A549 (cell line): ENCODE measurements around the gene ACOT7. TPM values are rescaled to one million over a fixed set of nuclear protein-coding genes. Genes with fewer than 3 reads are reported as not detected.
A peak's percentile ranks its signal among the peaks of the same experiment; 100 is the strongest.
"Not testable (repeated sequence)": the region's sequence is repeated elsewhere in the genome, so short reads cannot be mapped to it uniquely, and the experiment has no call there.

ENCODE experiments used
- ATAC-seq, 2 experiments: fragments of 200-7000 bp in 1 of 2; fragments of >200 bp in 1 of 2; cut with Nextera tagmentation in 1 of 2; cut with Tn5 transposase in 1 of 2; 3 replicates each; pipeline versions ENCODE4 v1.8.0 to v1.9.1; 2018 to 2020; ENCODE audit warnings: mild to moderate bottlenecking in 1 of 2, moderate library complexity in 1 of 2
- CTCF ChIA-PET: fragments of 300-600 bp; sonication (Branson Sonifier 250); formaldehyde crosslinking; extraction: SDS; loops from one replicate; lab custom pipeline; 2021; ENCODE audit warnings: antibody characterized with exemption, inconsistent platforms; lab: Yijun Ruan, JAX
- POLR2A ChIA-PET: fragments of 350-600 bp; formaldehyde crosslinking; extraction: SDS; loops from one replicate; lab custom pipeline; 2021; ENCODE audit warnings: antibody characterized with exemption, inconsistent platforms; lab: Yijun Ruan, JAX
- DNase-seq, 2 experiments: peaks; one replicate each; pipeline versions ENCODE4 v3.0.0 to v3.0.0-alpha.2; 2011 to 2016; ENCODE audit warnings: low read depth in 1 of 2, low spot score in 1 of 2
- FAIRE-seq: peaks from 2 replicates; lab custom pipeline; 2011; peaks lifted over from hg19 to GRCh38; lab: Jason Lieb, UNC
- H3K27ac ChIP-seq, 2 experiments: fragments of >200 bp; sonication (Bioruptor Twin); formaldehyde crosslinking; 3 replicates each; pipeline ENCODE4 v1.5.1; 2016 to 2017
- H3K4me1 ChIP-seq: fragments of >200 bp; sonication (Bioruptor Twin); formaldehyde crosslinking; 3 replicates; pipeline ENCODE4 v1.6.1; 2016
- H3K4me2 ChIP-seq: fragments of >200 bp; sonication (Bioruptor Twin); formaldehyde crosslinking; 3 replicates; pipeline ENCODE4 v1.6.1; 2016
- H3K4me3 ChIP-seq: fragments of >200 bp; sonication (Bioruptor Twin); formaldehyde crosslinking; 3 replicates; pipeline ENCODE4 v1.5.1; 2016
- H3K9me3 ChIP-seq: fragments of >200 bp; sonication (Bioruptor Twin); formaldehyde crosslinking; 3 replicates; pipeline ENCODE4 v1.6.1; 2016
- ATOH8 ChIP-seq: fragments of 250-450 bp; sonication (Bioruptor Pico); IDR thresholded peaks from 2 replicates; pipeline ENCODE4 v1.5.0; 2020; ENCODE audit warnings: low read depth, mild to moderate bottlenecking, moderate library complexity
- BHLHE40 ChIP-seq: IDR thresholded peaks from 2 replicates; pipeline ENCODE4 v1.6.1; 2012; ENCODE audit warnings: low read depth, low read length, inconsistent platforms
- CEBPB ChIP-seq, 2 experiments: fragments of >200 bp in 1 of 2; sonication (Bioruptor Twin) in 1 of 2; formaldehyde crosslinking in 1 of 2; IDR thresholded peaks; 2 replicates each; pipeline ENCODE4 v1.6.1; 2012 to 2016
- CTCF ChIP-seq: fragments of >200 bp; sonication (Bioruptor Twin); formaldehyde crosslinking; IDR thresholded peaks from 3 replicates; pipeline ENCODE4 v1.5.1; 2016
- EP300 ChIP-seq, 2 experiments: fragments of >200 bp; sonication (Bioruptor Twin); formaldehyde crosslinking; IDR thresholded peaks; 2 replicates in 1 of 2; 3 replicates in 1 of 2; pipeline ENCODE4 v1.6.1; 2016 to 2017
- HOXB13 ChIP-seq: fragments of 250-450 bp; sonication (Bioruptor Pico); IDR thresholded peaks from 2 replicates; pipeline ENCODE4 v1.5.0; 2020; ENCODE audit warnings: low read depth, mild to moderate bottlenecking, moderate library complexity
- KDM5A ChIP-seq: fragments of 200-600 bp; sonication (generic); IDR thresholded peaks from 2 replicates; pipeline ENCODE4 v1.6.1; 2016; ENCODE audit warnings: antibody characterized with exemption, mild to moderate bottlenecking
- NR3C1 ChIP-seq: fragments of >200 bp; sonication (Bioruptor Twin); formaldehyde crosslinking; IDR thresholded peaks from 3 replicates; pipeline ENCODE4 v1.6.1; 2017
- PBX3 ChIP-seq: IDR thresholded peaks from 2 replicates; pipeline ENCODE4 v1.6.1; 2012
- RAD21 ChIP-seq, 2 experiments: fragments of >200 bp in 1 of 2; sonication (Bioruptor Twin) in 1 of 2; formaldehyde crosslinking in 1 of 2; IDR thresholded peaks in 1 of 2; conservative IDR thresholded peaks in 1 of 2; 2 replicates in 1 of 2; 3 replicates in 1 of 2; pipeline ENCODE4 v1.6.1; 2012 to 2018; ENCODE audit warnings: inconsistent platforms in 1 of 2
- RNF2 ChIP-seq: fragments of 200-600 bp; sonication (generic); IDR thresholded peaks from 2 replicates; pipeline ENCODE4 v1.6.1; 2016; ENCODE audit warnings: low read depth, mild to moderate bottlenecking, antibody characterized with exemption, moderate library complexity, borderline replicate concordance
- SMC3 ChIP-seq: fragments of >200 bp; sonication (Bioruptor Twin); formaldehyde crosslinking; IDR thresholded peaks from 3 replicates; pipeline ENCODE4 v1.6.1; 2018; ENCODE audit warnings: inconsistent platforms
- SREBF2 ChIP-seq: fragments of 450-650 bp; IDR thresholded peaks from 2 replicates; pipeline ENCODE4 v1.6.1; 2014; ENCODE audit warnings: mild to moderate bottlenecking, moderate library complexity
- ZNF302 ChIP-seq: fragments of 250-450 bp; sonication (Bioruptor Pico); IDR thresholded peaks from 2 replicates; pipeline ENCODE4 v1.9.0; 2021; ENCODE audit warnings: inconsistent platforms, mild to moderate bottlenecking, moderate library complexity
- WGBS: methylation state at CpG from one replicate; pipeline ENCODE4 v1.1.6; 2017; ENCODE audit errors: missing lambda C conversion rate; 5-methylcytosine and 5-hydroxymethylcytosine counted together
- polyA plus RNA-seq, 4 experiments: library from polyadenylated mRNA; depleted of rRNA in 3 of 4; stranded (reverse); fragments of >200 nt; fragmentation: RNase III in 1 of 4; extraction: RNeasy Plus Mini Kit Qiagen cat#74134 plus additional on column Dnase treatment in 1 of 4; gene quantifications; 2 replicates in 3 of 4; 3 replicates in 1 of 4; pipeline ENCODE4 v1.2.3, GENCODE V29; 2011 to 2017

The ACOT7 gene
- polyA plus RNA-seq, 2 of the 4 experiments (the other 2 are of a cell fraction), result 48.0 to 49.6 TPM

- H3K27ac ChIP-seq, H3K9me3 ChIP-seq, POLR2A ChIA-PET, H3K4me1 ChIP-seq: not testable (repeated sequence)
- peak in 1 of 2 experiments; percentile 63 for DNase-seq
- 44% methylated on average over 11 of the region's 22 CpGs for WGBS
- TF ChIP-seq SMC3 (0 out of 3 replicates have a peak, but pooled peaks have one; percentile 10), CTCF (peak; percentile 36; the same call in 2 of the 3 replicates), RAD21 (conservative IDR thresholded peaks at IDR 0.05 in 1 of 2, IDR thresholded peaks at IDR 0.05 in 1 of 2) (peak in 1 of 2 experiments; percentile 23; a peak in 2 of 5 replicates)
- TF ChIP-seq, all 56 proteins: peak for 3; not testable (repeated sequence) for 53
- 0 out of 3 replicates have a peak overlapping the region, but pooled peaks have one; percentile 14 for H3K4me2 ChIP-seq
- ATAC-seq, result peak; percentile 41 to 66; a peak in 5 of 6 replicates
- CTCF ChIA-PET, result interaction anchor here (0.7 to 6.7 kb wide), 29 partner anchors 9 to 233 kb away, joined by 3 to 96 read pairs (median 6); partner anchors contain the start of genes ESPN and HES2
- H3K4me3 ChIP-seq, FAIRE-seq: not testable (repeated sequence)
These were observed 43.6 kb upstream of the ACOT7 start for GRCh38 chr1:6437012-6437700.

GRCh38 chr1:6436277-6436676, 42.7 kb upstream of the ACOT7 start:
- H3K4me2 ChIP-seq, FAIRE-seq, DNase-seq, ATAC-seq, H3K27ac ChIP-seq, H3K9me3 ChIP-seq, H3K4me1 ChIP-seq, POLR2A ChIA-PET, H3K4me3 ChIP-seq: not testable (repeated sequence)
- CTCF ChIA-PET, result interaction anchor here (2.7 to 6.7 kb wide), 5 partner anchors 11 to 88 kb away, joined by 18 to 96 read pairs (median 28); partner anchors contain the start of genes ESPN and HES2
- 71% methylated on average over 3 of the region's 3 CpGs for WGBS

- TF ChIP-seq NR3C1, result no peak
- TF ChIP-seq EP300 (IDR thresholded peaks at IDR 0.05), result no peak
- TF ChIP-seq HOXB13, result no peak
- no peak for TF ChIP-seq SMC3
- TF ChIP-seq ZNF302 (CRISPR knock-in tag), result no peak
- TF ChIP-seq KDM5A, result no peak
- no peak for TF ChIP-seq SREBF2
- TF ChIP-seq BHLHE40, result no peak
- TF ChIP-seq CEBPB (IDR thresholded peaks at IDR 0.05), result no peak
- TF ChIP-seq ATOH8, result no peak
- TF ChIP-seq RNF2, result no peak
- TF ChIP-seq PBX3, result no peak
- 77% methylated on average over 3 of the region's 3 CpGs for WGBS
- no peak overlapping the region for H3K4me2 ChIP-seq
- no peak overlapping the region for H3K4me3 ChIP-seq
- no peak for DNase-seq
- ChIA-PET POLR2A (no interaction called here), CTCF (interaction anchor here (0.6 to 6.7 kb wide), 4 partner anchors 10 to 373 kb away, joined by 4 to 96 read pairs (median 18); partner anchors contain the start of genes ESPN and HES2)
- no peak overlapping the region for H3K27ac ChIP-seq
- no peak for ATAC-seq
- no peak for FAIRE-seq
- H3K4me1 ChIP-seq, result peaks cover 5% of the 10 kb centered on the region; the same call in 1 of the 3 replicates
- no peaks in the 10 kb centered on the region for H3K9me3 ChIP-seq
These were observed 42.0 kb upstream of the ACOT7 start for GRCh38 chr1:6435547-6435946.
